IPS-15b (cell line): ENCODE results near the gene ZFYVE27.

ENCODE experiments used
- H3K27me3 ChIP-seq: one replicate; pipeline ENCODE4 v1.6.1; 2013; ENCODE audit warnings: low read length; ENCODE audit not compliant: control insufficient read depth, insufficient read depth
- H3K36me3 ChIP-seq: one replicate; pipeline ENCODE4 v1.6.1; 2013; ENCODE audit warnings: low read length; ENCODE audit not compliant: control insufficient read depth, insufficient read depth
- H3K4me1 ChIP-seq: one replicate; pipeline ENCODE4 v1.6.1; 2013; ENCODE audit warnings: mild to moderate bottlenecking, low read length; ENCODE audit not compliant: control insufficient read depth, insufficient read depth
- H3K4me3 ChIP-seq: one replicate; pipeline ENCODE4 v1.5.1; 2013; ENCODE audit warnings: low read depth, low read length
- H3K9ac ChIP-seq: one replicate; pipeline ENCODE4 v1.6.1; 2013; ENCODE audit warnings: low read depth, mild to moderate bottlenecking, low read length
- H3K9me3 ChIP-seq: one replicate; pipeline ENCODE4 v1.6.1; 2013; ENCODE audit warnings: mild to moderate bottlenecking, low read length; ENCODE audit not compliant: control insufficient read depth, insufficient read depth

Gene ZFYVE27

DNA sequence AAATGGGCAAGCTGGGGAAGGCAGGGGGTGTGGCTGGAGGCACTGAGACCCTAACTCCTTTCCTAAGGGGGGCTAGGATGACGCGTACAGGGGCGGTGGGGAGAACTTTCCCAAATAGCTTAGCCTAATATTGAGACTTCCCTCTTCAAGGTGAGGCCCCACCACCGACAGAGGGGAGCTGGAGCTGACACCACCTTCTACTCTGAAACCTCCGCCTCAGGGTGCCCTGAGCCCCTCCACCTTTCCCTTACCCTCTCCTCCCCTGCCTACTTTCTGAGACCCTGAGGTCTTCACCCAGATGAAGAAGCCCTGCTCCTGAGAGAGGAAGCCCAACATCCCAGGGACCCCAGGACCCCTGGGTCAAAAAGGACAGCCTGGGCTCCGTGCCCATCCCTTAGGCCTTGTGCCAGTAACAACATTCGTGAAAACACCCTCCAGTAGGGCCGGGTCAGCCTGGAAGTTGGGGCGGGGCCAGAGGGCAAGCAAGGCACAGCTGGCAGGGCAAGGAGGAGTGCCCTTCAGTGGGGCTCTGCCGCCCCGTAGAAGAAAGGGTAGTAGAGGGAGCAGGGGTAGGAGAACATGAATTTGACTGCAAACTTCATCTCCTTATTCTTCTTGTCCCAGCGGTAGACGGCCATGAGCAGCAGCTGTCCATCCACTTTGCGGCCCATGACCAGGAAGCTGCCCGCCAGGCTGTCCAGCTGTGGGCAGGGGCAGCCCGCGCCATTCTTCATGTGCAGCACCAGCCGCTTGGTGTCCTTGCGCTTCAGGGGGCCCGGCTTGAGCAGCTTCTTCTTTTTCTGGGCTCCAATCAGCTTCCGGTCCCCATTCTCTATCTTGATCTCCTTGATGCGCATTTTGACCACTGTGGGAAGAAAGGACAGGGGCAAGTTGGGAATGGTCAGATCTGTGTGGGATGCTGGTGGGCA, 30.3 kb downstream of the ZFYVE27 start:
- peaks cover 31% of the 10 kb centered on the region for H3K27me3 ChIP-seq
- H3K4me1 ChIP-seq = peaks cover 7% of the 10 kb centered on the region
- no peak overlapping the region for H3K4me3 ChIP-seq
- no peaks in the 10 kb centered on the region for H3K36me3 ChIP-seq
- H3K9me3 ChIP-seq = no peaks in the 10 kb centered on the region
- no peak overlapping the region for H3K9ac ChIP-seq

DNA sequence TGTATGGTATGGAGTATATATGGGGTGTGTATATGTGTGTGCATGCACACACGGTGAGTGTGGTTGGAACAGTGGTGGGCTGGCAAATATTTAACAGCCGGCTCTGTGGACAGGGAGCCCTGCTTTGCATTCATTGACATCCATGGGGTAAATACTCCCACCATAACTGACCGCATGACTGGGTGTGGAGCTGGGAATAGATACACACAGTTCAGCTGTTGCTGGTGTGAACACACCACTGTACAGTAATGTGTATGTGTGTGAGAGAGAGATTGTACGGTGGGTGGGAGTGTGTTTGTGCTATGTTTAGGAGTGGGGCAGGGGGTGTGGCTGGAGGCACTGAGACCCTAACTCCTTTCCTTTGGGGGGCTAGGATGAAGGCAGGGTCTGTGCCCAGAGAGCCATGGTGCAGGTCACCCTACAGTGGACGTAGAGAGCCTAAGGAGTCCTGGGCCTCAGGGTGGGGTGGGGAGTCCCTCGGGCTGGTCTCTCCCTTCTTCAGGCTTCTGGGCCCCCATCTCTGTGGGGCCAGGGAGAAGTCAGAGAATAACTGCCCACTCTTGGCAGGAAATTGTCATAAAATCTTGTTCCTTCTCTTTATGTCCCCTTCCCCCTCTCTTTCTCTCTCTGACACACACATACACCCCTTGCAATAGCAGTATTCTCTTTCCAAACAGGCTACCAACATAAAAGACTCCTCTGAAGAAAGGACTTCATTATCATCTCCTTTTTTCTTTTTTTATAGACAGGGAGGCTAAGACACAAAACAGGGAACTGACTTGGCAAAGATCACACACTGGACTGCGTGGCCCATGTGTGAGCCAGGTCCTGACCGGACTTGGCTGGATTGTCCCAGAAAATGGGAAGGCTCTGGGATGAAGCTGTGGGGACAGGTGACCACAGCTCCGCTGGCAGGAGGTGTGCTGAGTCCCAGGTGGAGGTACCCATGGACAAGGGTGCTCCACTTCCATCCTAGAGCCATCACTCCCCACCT, 31.7 kb downstream of the ZFYVE27 start:
- H3K4me1 ChIP-seq = peaks cover 8% of the 10 kb centered on the region
- H3K9ac ChIP-seq = no peak overlapping the region
- H3K4me3 ChIP-seq = no peak overlapping the region
- H3K9me3 ChIP-seq = no peaks in the 10 kb centered on the region
- H3K36me3 ChIP-seq = no peaks in the 10 kb centered on the region
- peaks cover 45% of the 10 kb centered on the region for H3K27me3 ChIP-seq

- H3K9me3 ChIP-seq = no peaks in the 10 kb centered on the region
- H3K36me3 ChIP-seq = no peaks in the 10 kb centered on the region
- H3K27me3 ChIP-seq = peaks cover 49% of the 10 kb centered on the region
- H3K9ac ChIP-seq = no peak overlapping the region
- H3K4me1 ChIP-seq = peaks cover 8% of the 10 kb centered on the region
- H3K4me3 ChIP-seq = peak overlapping the region; percentile 74
These were observed 33.3 kb downstream of the ZFYVE27 start for GRCh38 chr10:97770255-97770654.

GRCh38 chr10:97771055-97771891, 34.3 kb downstream of the ZFYVE27 start:
- Histone ChIP-seq H3K4me3 (peak overlapping the region; percentile 74), H3K4me1 (peaks cover 8% of the 10 kb centered on the region), H3K36me3 (no peaks in the 10 kb centered on the region), H3K9ac (peak overlapping the region; percentile 37), H3K27me3 (peaks cover 49% of the 10 kb centered on the region), H3K9me3 (no peaks in the 10 kb centered on the region)

DNA sequence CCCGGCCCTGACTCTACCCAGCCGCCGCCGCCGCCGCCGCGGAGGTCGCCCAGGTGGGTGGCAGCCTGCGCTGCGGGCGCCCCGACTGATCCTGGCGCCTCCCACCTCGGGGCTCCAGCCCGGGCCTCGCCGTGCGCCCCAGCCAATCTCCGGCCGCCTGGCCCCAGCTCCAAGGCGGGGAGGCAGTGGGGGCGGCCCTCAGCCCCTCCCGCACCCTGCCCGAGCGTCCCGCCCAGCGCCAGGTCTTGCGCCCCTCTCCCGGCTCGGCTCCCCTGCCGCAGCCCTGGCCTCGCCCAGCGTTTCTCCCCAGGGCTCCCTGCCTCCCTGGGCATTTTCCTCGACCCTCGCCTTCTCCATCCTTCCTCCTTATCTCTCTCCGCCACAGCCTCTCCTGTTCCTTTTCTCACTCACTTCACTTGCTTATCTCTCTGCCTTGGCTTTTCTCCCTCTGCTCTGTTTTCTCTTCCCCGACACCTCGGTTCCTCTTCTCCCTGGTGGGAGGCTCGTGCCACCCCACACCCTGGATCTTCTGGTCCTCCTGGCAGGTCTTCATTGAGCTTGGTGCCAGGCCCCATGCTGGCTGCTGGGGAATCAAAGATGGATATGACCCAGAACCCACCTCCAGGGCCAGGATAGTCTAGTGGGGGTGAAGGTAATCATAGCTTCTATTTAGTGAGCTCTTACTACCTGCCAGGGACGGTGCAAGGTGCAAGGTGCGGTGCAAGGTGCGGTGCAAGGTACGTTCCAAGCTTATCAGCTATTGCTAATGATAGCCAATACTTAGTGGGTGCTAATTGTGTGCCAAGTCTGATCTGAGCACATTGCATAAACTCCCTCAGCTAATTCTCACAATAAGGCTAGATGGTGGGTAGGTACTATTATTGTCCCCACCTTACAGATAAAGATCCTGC, 35.2 kb downstream of the ZFYVE27 start, which contains the start of gene SFRP5:
Gene SFRP5 (minus strand): TSS at position 87 of the 911 bp plus-strand sequence. CDS start 166 bp downstream, outside the sequence.
- Histone ChIP-seq H3K36me3 (no peaks in the 10 kb centered on the region), H3K9me3 (no peaks in the 10 kb centered on the region), H3K27me3 (peaks cover 49% of the 10 kb centered on the region), H3K4me1 (peaks cover 8% of the 10 kb centered on the region), H3K4me3 (peak within 1 kb of the TSS; percentile 74), H3K9ac (peak within 1 kb of the TSS; percentile 37)

- Histone ChIP-seq H3K4me1 (peaks cover 8% of the 10 kb centered on the region), H3K27me3 (peaks cover 49% of the 10 kb centered on the region), H3K9ac (no peak overlapping the region), H3K4me3 (no peak overlapping the region), H3K9me3 (no peaks in the 10 kb centered on the region), H3K36me3 (no peaks in the 10 kb centered on the region)
These were observed 36.2 kb downstream of the ZFYVE27 start for GRCh38 chr10:97773096-97773495.

- Histone ChIP-seq H3K36me3 (no peaks in the 10 kb centered on the region), H3K27me3 (peaks cover 48% of the 10 kb centered on the region), H3K9me3 (no peaks in the 10 kb centered on the region), H3K4me1 (peaks cover 14% of the 10 kb centered on the region), H3K4me3 (no peak overlapping the region), H3K9ac (no peak overlapping the region)
These were observed 37.9 kb downstream of the ZFYVE27 start for GRCh38 chr10:97774811-97775294.

- no peak overlapping the region for H3K4me3 ChIP-seq
- no peaks in the 10 kb centered on the region for H3K9me3 ChIP-seq
- H3K36me3 ChIP-seq = no peaks in the 10 kb centered on the region
- H3K9ac ChIP-seq = no peak overlapping the region
- H3K27me3 ChIP-seq = peaks cover 31% of the 10 kb centered on the region
- peaks cover 18% of the 10 kb centered on the region for H3K4me1 ChIP-seq
These were observed 40.2 kb downstream of the ZFYVE27 start for GRCh38 chr10:97777143-97777542.

DNA sequence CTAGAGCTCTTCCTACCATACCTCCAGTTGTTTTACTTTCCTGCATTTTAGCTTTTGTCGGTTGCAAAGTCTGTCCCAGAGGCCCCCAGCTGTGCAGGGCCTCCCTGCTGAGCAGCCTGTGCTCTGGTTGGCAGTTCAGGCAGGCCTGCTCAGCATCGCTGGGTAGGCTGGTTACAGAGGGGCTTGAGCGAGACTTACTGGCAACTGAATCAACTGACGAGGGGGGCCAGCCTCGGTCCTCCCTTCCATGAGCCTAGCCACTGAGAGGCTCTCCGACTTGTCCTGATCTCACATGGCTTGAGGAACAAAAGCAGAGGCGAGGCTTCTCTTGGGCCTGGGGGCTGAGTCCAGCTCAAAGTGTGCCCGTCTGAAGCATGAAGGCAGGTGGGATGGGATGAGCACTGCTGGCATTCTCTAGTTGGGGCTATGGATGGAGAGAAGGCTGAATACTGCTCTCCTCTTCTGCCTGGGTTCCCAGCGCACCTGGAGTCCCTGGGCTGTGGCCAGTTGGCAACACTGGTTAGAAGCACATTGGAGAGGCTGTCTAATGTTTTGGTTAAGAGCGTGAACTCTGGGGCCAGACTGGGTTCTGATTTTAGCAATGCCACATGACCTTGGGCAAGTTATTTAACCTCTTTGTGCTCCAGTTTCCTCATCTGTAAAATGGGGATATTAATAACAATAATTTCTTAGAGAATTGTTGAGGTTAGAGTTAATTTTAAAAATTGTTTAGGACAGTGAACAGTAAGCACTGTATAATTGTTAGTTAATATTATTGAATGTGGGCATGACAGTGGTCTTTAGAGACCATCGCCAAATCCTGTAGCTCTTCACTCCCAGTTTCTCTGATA, 41.7 kb downstream of the ZFYVE27 start:
- no peaks in the 10 kb centered on the region for H3K36me3 ChIP-seq
- no peaks in the 10 kb centered on the region for H3K9me3 ChIP-seq
- no peak overlapping the region for H3K4me3 ChIP-seq
- no peak overlapping the region for H3K9ac ChIP-seq
- H3K4me1 ChIP-seq = peaks cover 16% of the 10 kb centered on the region
- H3K27me3 ChIP-seq = peaks cover 18% of the 10 kb centered on the region
